Loucy (cell line): Measurements from ENCODE around the gene ST6GAL2.

ENCODE experiments used
- CTCF ChIP-seq: fragments of 200-600 bp; sonication (generic); conservative IDR thresholded peaks from 2 replicates; pipeline ENCODE4 v1.5.1; 2014; ENCODE audit warnings: mild to moderate bottlenecking, antibody characterized with exemption, low read length
- EZH2phosphoT487 ChIP-seq: fragments of 200-600 bp; IDR thresholded peaks from 2 replicates; pipeline ENCODE4 v1.6.1; 2018; ENCODE audit warnings: antibody characterized with exemption, mild to moderate bottlenecking, moderate library complexity, borderline replicate concordance

- TF ChIP-seq CTCF: no peak
- TF ChIP-seq EZH2phosphoT487: no peak
Measured at GRCh38 chr2:106827158-106827557, 58.8 kb downstream of the ST6GAL2 start.
